ENCODE measurements around the gene LRRIQ1. TPM values are rescaled to one million over a fixed set of nuclear protein-coding genes. Genes with fewer than 3 reads are reported as not detected.
"Not testable (repeated sequence)": the region's sequence is repeated elsewhere in the genome, so short reads cannot be mapped to it uniquely, and the experiment has no call there.

LRRIQ1 gene
- total RNA-seq, 1 donor from 2014 or later: 0.92 TPM

DNA sequence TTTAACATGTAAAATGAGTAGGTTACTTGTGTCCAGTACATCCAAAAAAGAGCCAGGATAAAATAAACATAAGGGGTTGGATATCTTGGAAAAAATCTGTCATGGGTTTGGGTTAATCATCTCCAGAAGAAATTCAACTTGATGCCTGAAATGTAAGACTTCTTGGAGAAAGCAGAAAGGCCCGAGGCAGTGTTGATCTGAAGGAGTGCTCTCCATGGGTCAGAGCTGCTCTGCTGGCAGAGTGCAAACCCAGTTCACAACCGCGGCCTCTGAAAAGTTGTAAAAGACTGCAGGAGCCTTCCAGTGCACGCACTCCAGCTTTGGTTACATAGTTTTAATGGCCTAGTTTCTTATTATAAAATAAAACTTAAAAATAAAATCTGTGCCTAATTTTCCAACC is 146.5 kb downstream of the LRRIQ1 start:
- TF ChIP-seq, protein P1, sequence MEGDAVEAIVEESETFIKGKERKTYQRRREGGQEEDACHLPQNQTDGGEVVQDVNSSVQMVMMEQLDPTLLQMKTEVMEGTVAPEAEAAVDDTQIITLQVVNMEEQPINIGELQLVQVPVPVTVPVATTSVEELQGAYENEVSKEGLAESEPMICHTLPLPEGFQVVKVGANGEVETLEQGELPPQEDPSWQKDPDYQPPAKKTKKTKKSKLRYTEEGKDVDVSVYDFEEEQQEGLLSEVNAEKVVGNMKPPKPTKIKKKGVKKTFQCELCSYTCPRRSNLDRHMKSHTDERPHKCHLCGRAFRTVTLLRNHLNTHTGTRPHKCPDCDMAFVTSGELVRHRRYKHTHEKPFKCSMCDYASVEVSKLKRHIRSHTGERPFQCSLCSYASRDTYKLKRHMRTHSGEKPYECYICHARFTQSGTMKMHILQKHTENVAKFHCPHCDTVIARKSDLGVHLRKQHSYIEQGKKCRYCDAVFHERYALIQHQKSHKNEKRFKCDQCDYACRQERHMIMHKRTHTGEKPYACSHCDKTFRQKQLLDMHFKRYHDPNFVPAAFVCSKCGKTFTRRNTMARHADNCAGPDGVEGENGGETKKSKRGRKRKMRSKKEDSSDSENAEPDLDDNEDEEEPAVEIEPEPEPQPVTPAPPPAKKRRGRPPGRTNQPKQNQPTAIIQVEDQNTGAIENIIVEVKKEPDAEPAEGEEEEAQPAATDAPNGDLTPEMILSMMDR (conservative IDR thresholded peaks at IDR 0.05; ENCODE audit: low read depth, low read length): no peak
- peak; percentile 36 for DNase-seq (ENCODE audit: low read depth)
- no peak overlapping the region for H3K4me3 ChIP-seq (ENCODE audit: low read depth, low read length)

DNA sequence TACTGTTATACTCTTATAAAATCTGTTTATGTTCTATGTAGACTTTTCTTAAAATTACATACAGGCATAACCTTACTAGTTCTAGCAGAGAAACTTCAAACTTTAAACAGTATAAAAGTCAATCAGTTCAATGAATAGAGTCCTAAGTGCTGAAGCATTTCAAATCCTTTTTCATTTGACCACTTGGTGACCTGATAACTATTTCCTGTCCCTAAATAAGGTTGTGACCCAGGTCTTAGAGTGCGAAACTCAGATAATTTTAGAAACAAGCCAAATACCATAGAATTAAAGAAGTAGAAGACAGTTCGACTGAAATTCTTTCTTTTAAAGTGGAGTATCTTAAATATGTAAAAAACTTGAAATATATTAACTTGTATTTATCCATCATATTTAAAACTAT is 147.7 kb downstream of the LRRIQ1 start:
- no peak for DNase-seq (ENCODE audit: low read depth)
- TF ChIP-seq, protein P1 (conservative IDR thresholded peaks at IDR 0.05; ENCODE audit: low read depth, low read length): no peak
- no peak overlapping the region for H3K4me3 ChIP-seq (ENCODE audit: low read depth, low read length)

DNA sequence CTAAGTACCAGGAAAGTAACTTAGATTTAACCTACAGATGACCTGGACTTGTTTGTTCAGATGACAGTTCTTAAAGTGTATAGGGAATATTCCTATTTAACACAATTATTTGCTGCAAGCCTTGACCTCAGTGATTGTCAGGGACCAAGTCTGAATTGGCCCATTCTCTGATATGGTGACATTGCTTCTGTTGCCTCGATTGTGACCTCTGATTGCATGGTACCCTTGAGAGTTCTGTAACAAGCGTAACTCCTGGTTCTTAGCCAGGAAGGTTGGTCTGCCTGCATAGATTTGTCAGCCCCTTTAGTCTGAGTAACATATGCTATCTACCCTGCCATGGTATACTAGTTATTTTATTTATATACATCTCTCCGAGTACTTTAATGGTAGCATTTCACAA is 150.1 kb downstream of the LRRIQ1 start:
- TF ChIP-seq, protein P1 (conservative IDR thresholded peaks at IDR 0.05; ENCODE audit: low read depth, low read length): no peak
- no peak overlapping the region for H3K4me3 ChIP-seq (ENCODE audit: low read depth, low read length)
- no peak for DNase-seq (ENCODE audit: low read depth)

DNA sequence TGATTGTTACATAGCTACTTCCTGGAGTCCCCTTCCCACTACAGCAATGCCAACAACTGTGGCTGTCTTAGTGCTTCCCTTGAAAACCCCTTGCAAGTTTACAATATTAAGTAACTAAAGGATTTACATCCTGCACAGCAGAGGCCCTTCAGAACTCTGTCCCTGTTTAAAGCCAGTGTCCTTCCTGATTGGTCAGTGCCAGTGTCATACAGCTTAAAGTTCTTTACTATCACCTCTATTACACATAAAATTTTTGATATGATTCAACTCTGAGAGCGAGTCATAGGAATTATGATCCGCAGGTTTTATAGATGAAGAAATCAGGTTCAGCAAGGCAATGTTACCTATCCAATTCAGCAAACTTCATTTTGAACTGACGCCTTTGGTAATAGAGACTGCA is 152.5 kb downstream of the LRRIQ1 start:
- TF ChIP-seq, protein P1 (conservative IDR thresholded peaks at IDR 0.05; ENCODE audit: low read depth, low read length): no peak
- DNase-seq (ENCODE audit: low read depth): no peak
- no peak overlapping the region for H3K4me3 ChIP-seq (ENCODE audit: low read depth, low read length)

DNA sequence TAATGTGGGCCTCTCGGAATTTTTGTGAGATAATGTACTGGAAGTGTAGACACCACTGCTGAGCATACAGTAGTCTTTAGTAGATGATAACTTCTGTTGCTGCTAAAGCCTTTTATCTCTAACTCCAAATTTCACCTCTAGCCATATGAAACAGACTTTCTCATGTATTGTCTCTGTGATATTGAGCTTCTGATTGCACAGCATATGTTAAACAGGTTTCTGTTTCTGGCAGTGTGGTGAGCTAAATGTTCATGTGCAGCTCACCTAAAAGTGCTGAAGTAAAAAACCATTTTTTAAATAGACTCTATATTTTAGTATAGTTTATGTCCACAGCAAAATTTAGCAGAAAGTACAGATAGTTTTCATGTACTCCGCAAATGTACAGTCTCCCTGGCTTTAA is 154.6 kb downstream of the LRRIQ1 start:
- no peak overlapping the region for H3K4me3 ChIP-seq (ENCODE audit: low read depth, low read length)
- DNase-seq (ENCODE audit: low read depth): no peak
- TF ChIP-seq, protein P1 (conservative IDR thresholded peaks at IDR 0.05; ENCODE audit: low read depth, low read length): no peak

DNA sequence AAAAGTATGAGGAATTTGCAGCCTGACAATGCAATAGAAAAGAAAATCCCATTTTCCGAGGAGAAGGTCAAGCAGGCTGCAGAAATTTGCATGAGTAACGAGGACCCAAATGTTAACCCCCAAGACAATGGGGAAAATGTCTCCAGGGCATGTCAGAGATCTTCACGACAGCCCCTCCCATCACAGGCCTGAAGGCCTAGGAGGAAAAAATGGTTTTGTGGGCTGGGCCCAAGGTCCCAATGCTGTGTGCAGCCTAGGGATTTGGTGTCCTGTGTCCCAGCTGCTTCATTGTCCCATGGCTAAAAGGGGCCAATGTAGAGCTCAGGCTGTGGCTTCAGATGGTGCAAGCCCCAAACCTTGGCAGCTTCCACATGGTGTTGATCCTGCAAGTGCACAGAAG is 167.7 kb downstream of the LRRIQ1 start:
- DNase-seq (ENCODE audit: low read depth); H3K4me3 ChIP-seq (ENCODE audit: low read depth, low read length): not testable (repeated sequence)

DNA sequence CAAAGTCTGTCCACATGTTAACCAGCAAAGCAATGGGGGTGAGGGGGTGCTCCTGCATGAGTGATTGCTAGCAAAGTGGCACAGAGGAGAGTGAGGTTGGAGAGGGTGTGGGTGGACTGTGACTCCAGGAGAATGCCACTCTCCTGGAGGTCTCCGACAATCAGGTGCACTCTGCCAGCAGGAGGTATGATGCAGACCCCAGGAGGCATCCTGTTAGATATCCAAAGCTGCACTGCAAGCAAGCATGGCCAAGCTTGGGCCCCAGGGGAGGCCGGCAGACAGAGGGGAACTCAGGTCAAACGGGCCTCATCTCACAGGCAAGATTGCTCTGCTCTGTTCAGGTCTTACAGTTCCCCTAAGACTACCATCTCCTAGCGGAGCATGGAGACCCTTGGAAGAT is 170.4 kb downstream of the LRRIQ1 start:
- H3K4me3 ChIP-seq (ENCODE audit: low read depth, low read length): no peak overlapping the region
- no peak for DNase-seq (ENCODE audit: low read depth)
- TF ChIP-seq, protein P1 (conservative IDR thresholded peaks at IDR 0.05; ENCODE audit: low read depth, low read length): no peak

DNA sequence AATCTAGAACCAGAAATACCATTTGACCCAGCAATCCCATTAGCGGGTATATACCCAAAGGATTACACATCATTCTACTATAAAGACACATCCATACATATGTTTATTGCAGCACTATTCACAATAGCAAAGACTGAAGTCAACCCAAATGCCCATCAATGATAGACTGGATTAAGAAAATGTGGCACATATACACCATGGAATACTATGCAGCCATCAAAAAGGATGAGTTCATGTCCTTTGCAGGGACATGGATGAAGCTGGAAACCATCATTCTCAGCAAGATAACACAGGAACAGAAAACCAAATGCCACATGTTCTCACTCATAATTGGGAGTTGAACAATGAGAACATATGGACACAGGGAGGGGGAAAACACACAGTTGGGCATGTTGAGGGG is 188.2 kb downstream of the LRRIQ1 start:
- H3K4me3 ChIP-seq (ENCODE audit: low read depth, low read length); DNase-seq (ENCODE audit: low read depth): not testable (repeated sequence)

Data from epithelial cell of proximal tubule (primary cell).